ENCODE results near the gene NAGK. TPM values are rescaled to one million over a fixed set of nuclear protein-coding genes. Genes with fewer than 3 reads are reported as not detected.
A peak's percentile ranks its signal among the peaks of the same experiment; 100 is the strongest.

NAGK gene
- total RNA-seq, 1 donor from 2014 or later, result 96.2 TPM

DNA sequence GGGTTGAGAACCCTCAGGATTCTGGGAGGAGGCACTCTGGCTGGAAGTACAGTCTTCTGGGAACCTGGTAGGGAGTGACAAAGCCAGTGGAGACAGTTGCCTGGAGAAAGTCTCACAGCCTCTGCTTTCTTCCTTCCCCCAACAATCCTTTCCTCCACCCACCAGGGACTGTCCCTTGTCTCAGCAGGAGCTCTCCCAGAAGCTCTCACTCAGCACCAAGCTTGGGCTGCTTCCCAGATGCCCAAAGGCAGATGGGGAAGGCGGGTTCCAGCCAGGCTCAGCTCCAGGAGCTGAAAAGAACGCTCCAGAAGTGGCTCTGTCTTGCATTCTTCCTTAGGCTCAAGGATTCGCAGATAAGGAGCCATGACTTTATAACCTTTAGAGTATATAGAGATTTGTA lies 7.6 kb upstream of the NAGK start:
- Mint-ChIP-seq H3K9me3 (no peaks in the 10 kb centered on the region), H3K27ac (no peak overlapping the region), H3K36me3 (no peaks in the 10 kb centered on the region), H3K4me1 (peaks cover 13% of the 10 kb centered on the region), H3K27me3 (ENCODE audit: low read depth) (peaks cover 8% of the 10 kb centered on the region), H3K4me3 (no peak overlapping the region)
- no peak for DNase-seq (ENCODE audit: low spot score in 2 of 2, unreplicated experiment in 2 of 2)
- TF ChIP-seq, protein P1, sequence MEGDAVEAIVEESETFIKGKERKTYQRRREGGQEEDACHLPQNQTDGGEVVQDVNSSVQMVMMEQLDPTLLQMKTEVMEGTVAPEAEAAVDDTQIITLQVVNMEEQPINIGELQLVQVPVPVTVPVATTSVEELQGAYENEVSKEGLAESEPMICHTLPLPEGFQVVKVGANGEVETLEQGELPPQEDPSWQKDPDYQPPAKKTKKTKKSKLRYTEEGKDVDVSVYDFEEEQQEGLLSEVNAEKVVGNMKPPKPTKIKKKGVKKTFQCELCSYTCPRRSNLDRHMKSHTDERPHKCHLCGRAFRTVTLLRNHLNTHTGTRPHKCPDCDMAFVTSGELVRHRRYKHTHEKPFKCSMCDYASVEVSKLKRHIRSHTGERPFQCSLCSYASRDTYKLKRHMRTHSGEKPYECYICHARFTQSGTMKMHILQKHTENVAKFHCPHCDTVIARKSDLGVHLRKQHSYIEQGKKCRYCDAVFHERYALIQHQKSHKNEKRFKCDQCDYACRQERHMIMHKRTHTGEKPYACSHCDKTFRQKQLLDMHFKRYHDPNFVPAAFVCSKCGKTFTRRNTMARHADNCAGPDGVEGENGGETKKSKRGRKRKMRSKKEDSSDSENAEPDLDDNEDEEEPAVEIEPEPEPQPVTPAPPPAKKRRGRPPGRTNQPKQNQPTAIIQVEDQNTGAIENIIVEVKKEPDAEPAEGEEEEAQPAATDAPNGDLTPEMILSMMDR (IDR thresholded peaks at IDR 0.05; ENCODE audit: unreplicated experiment), result no peak

DNA sequence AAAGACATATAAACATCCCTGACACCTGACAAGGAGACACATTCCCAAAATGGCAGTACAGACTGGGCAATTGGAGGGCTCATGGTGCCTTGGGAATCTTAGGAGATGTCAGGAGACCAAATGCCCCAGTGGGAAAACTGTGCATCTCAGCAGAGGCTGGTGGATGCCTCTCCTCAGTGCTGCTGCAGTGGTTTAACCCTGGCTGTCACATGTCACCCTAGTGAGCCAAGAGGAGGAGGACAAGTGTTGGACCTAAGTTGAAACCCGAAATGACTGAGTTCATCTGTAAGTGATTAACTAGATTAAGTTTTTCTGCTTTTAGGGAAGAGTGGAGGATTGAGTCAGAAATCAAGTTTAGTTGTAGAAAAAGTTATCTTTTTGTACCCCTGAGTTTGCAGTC lies 5.2 kb upstream of the NAGK start:
- DNase-seq (ENCODE audit: low spot score in 2 of 2, unreplicated experiment in 2 of 2), result no peak
- Mint-ChIP-seq H3K27me3 (ENCODE audit: low read depth) (peaks cover 8% of the 10 kb centered on the region), H3K9me3 (no peaks in the 10 kb centered on the region), H3K36me3 (no peaks in the 10 kb centered on the region), H3K4me3 (no peak overlapping the region), H3K27ac (no peak overlapping the region), H3K4me1 (peaks cover 24% of the 10 kb centered on the region)
- TF ChIP-seq, protein P1 (IDR thresholded peaks at IDR 0.05; ENCODE audit: unreplicated experiment), result no peak

DNA sequence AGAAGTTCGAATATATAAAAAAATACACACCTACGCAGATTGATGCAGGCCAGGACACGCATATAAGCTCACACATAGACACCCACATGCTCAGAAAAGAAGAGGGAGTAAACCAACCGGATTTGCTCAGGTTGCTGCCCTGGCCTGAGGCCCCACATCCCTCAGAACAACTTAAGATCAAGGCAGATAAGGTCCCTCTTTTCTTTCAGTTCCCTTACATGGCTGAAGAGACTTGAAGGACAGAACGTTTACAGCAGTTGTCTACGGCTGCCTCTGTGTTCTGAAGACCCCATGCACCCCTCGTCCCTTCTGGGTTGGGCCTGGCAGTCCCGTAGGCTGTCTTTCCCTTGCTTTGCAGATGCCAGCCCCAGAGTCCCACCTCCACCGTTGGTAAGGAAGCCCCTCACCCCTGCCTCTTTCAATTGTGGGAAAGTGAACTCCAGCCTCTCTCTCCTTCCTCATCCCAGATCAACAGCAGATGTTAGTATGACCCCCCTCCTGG lies 4.3 kb upstream of the NAGK start:
- Mint-ChIP-seq H3K9me3 (no peaks in the 10 kb centered on the region), H3K4me1 (peaks cover 28% of the 10 kb centered on the region), H3K27ac (no peak overlapping the region), H3K4me3 (no peak overlapping the region), H3K27me3 (ENCODE audit: low read depth) (peaks cover 8% of the 10 kb centered on the region), H3K36me3 (no peaks in the 10 kb centered on the region)
- no peak for DNase-seq (ENCODE audit: low spot score in 2 of 2, unreplicated experiment in 2 of 2)
- TF ChIP-seq, protein P1 (IDR thresholded peaks at IDR 0.05; ENCODE audit: unreplicated experiment), result no peak

DNA sequence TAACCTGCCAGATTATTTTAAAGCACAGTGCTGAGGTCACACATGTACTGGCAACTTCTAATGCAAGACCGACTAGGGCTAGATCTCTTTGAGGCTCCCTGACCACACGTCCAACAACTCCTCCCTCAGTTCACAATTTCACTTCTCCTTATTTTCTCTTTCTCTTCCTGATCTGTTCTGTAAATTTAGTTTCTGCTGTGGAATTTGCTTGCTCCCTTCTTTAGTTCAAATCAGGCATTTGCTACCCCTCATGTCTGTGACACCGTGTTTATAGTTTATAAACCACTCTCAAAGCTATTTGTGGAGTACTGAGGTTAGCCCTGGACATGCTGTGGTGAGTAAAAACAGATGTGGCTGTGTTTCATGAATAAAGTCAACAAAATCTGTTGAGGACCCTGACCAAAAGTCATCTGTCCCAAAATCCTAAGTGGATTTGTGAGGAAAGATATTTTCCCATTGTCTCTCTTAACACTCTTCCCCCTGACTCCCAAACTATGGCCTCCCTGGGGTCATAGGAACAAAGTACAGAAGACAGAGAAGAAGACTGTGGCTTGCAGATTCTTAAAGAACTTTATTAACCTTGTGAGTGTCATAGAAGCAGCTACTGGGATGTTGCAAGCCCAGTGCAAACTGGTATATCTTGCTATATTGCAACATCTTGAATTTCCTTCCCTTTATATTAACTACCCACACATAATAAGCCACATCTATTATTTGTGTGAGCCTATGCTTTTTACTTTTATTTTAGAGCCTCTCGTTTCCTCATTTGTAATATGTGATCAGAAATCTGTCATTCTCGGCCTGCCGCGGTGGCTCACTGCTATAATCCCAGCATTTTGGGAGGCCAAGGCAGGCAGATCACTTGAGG lies 3.5 kb upstream of the NAGK start:
- DNase-seq (ENCODE audit: low spot score in 2 of 2, unreplicated experiment in 2 of 2), result no peak
- TF ChIP-seq, protein P1 (IDR thresholded peaks at IDR 0.05; ENCODE audit: unreplicated experiment), result no peak
- Mint-ChIP-seq H3K4me1 (peaks cover 36% of the 10 kb centered on the region), H3K9me3 (no peaks in the 10 kb centered on the region), H3K27ac (peak overlapping the region; percentile 0), H3K36me3 (no peaks in the 10 kb centered on the region), H3K27me3 (ENCODE audit: low read depth) (peaks cover 8% of the 10 kb centered on the region), H3K4me3 (no peak overlapping the region)

DNA sequence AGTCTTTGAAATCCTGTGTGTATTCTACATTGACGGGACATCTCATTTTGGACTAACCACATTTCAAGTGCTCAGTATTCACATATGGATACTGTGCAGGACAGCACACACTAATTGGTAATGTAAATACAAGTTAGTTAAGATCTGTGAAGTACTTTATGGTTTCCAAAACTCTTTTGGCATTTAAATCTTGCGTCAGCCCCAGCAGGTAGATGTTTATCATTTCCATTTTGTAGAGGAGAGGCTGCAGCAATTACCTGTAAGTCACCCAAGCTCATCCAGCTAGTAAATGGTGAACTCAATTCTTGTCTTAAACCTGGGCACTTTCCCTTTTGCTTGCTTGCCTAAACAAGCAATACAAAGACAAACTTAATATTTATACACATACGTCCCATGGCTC lies 1.6 kb upstream of the NAGK start:
- H3K4me3 Mint-ChIP-seq, result no peak overlapping the region
- no peak overlapping the region for H3K27ac Mint-ChIP-seq
- DNase-seq (ENCODE audit: low spot score in 2 of 2, unreplicated experiment in 2 of 2), result no peak
- H3K36me3 Mint-ChIP-seq, result no peaks in the 10 kb centered on the region
- no peaks in the 10 kb centered on the region for H3K9me3 Mint-ChIP-seq
- TF ChIP-seq, protein P1 (IDR thresholded peaks at IDR 0.05; ENCODE audit: unreplicated experiment), result no peak
- H3K27me3 Mint-ChIP-seq (ENCODE audit: low read depth), result peaks cover 2% of the 10 kb centered on the region
- peaks cover 47% of the 10 kb centered on the region for H3K4me1 Mint-ChIP-seq
